Mucosa of descending colon (tissue), 3 donors: Measurements from ENCODE around the gene TNNI3K. TPM values are rescaled to one million over a fixed set of nuclear protein-coding genes. Genes with fewer than 3 reads are reported as not detected.

Experiments
- ATAC-seq: fragments of 200-7000 bp; cut with Tn5 transposase; one replicate; pipeline ENCODE4 v1.9.1; 2020; ENCODE audit warnings: mild to moderate bottlenecking, moderate library complexity
- DNase-seq, 3 donors: peaks; one replicate each; pipeline ENCODE4 v3.0.0-alpha.2; 2020
- H3K36me3 ChIP-seq: fragments of 200-600 bp; one replicate; pipeline ENCODE4 v1.8.0; 2021; ENCODE audit warnings: low read depth, mild to moderate bottlenecking
- H3K4me1 ChIP-seq: fragments of 200-600 bp; one replicate; pipeline ENCODE4 v1.8.0; 2021; ENCODE audit warnings: low read depth, mild to moderate bottlenecking
- H3K4me3 ChIP-seq: fragments of 200-600 bp; one replicate; pipeline ENCODE4 v1.8.0; 2021; ENCODE audit warnings: mild to moderate bottlenecking
- H3K9me3 ChIP-seq: fragments of 200-600 bp; one replicate; pipeline ENCODE4 v1.8.0; 2021; ENCODE audit warnings: mild to moderate bottlenecking
- intact Hi-C, 2 donors: fragments of 100-400 bp; cut with DNase I in 1 of 2; cut with micrococcal nuclease in 1 of 2; formaldehyde crosslinking; loops; one replicate each; pipeline versions ENCODE4 v1.11.0 to v1.11.1; 2022; cut with DNase I, micrococcal nuclease
- total RNA-seq, 3 donors: library from RNA; stranded (reverse); fragmentation: NEBNext Ultra II Directional in 2 of 3; extraction: Animal tissue kit (Norgen Biotek cat#: 25700) in 2 of 3; gene quantifications; one replicate each; pipeline versions ENCODE4 v1.2.1 to v1.2.4, GENCODE V29; 2021 to 2023
- TF ChIP-seq, protein P1 (sequence below): fragments of 200-600 bp; IDR thresholded peaks from one replicate; pipeline ENCODE4 v1.8.0; 2022; ENCODE audit warnings: antibody characterized with exemption, mild to moderate bottlenecking
- donor health status: DM: no; HTN: no; CAD: no; lungs with moderate emphysema.
- donor health status: DM: no; HTN: no; CAD: no.
- donor health status: DM: no; HTN: yes; CAD: no.

The TNNI3K gene
- total RNA-seq, 3 donors from 2014 or later = 0.72 to 1.1 (median 1.1) TPM

- no peak for DNase-seq
- TF ChIP-seq, protein P1, sequence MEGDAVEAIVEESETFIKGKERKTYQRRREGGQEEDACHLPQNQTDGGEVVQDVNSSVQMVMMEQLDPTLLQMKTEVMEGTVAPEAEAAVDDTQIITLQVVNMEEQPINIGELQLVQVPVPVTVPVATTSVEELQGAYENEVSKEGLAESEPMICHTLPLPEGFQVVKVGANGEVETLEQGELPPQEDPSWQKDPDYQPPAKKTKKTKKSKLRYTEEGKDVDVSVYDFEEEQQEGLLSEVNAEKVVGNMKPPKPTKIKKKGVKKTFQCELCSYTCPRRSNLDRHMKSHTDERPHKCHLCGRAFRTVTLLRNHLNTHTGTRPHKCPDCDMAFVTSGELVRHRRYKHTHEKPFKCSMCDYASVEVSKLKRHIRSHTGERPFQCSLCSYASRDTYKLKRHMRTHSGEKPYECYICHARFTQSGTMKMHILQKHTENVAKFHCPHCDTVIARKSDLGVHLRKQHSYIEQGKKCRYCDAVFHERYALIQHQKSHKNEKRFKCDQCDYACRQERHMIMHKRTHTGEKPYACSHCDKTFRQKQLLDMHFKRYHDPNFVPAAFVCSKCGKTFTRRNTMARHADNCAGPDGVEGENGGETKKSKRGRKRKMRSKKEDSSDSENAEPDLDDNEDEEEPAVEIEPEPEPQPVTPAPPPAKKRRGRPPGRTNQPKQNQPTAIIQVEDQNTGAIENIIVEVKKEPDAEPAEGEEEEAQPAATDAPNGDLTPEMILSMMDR = no peak
- no peaks in the 10 kb centered on the region for H3K4me1 ChIP-seq
- no peaks in the 10 kb centered on the region for H3K9me3 ChIP-seq
- H3K4me3 ChIP-seq = no peak overlapping the region
- intact Hi-C loops = no loop called here
- H3K36me3 ChIP-seq = no peaks in the 10 kb centered on the region
- no peak for ATAC-seq
Observed at GRCh38 chr1:74590288-74590687, 355.1 kb downstream of the TNNI3K start.

GRCh38 chr1:74591949-74592348 is 356.8 kb downstream of the TNNI3K start:
- intact Hi-C loops = no loop called here
- Histone ChIP-seq H3K4me1 (no peaks in the 10 kb centered on the region), H3K4me3 (no peak overlapping the region), H3K36me3 (no peaks in the 10 kb centered on the region), H3K9me3 (no peaks in the 10 kb centered on the region)
- TF ChIP-seq, protein P1 = no peak
- DNase-seq = no peak
- no peak for ATAC-seq

GRCh38 chr1:74592580-74593355 is 357.6 kb downstream of the TNNI3K start:
- Histone ChIP-seq H3K4me1 (no peaks in the 10 kb centered on the region), H3K4me3 (no peak overlapping the region), H3K36me3 (no peaks in the 10 kb centered on the region), H3K9me3 (no peaks in the 10 kb centered on the region)
- intact Hi-C loops = no loop called here
- ATAC-seq = no peak
- TF ChIP-seq, protein P1 = no peak
- no peak for DNase-seq

Other genes with a start within 250 kb of the TNNI3K start
- under 1 TPM; 0.38 to 0.72 (median 0.63) TPM for gene LRRIQ3, start 37.2 kb upstream of the TNNI3K start, total RNA-seq
- gene FPGT, start 37.1 kb upstream of the TNNI3K start, total RNA-seq = 10 to 100 TPM; 20.5 to 28.8 (median 22.1) TPM